ENCODE measurements around the gene TAS2R40. TPM values are rescaled to one million over a fixed set of nuclear protein-coding genes. Genes with fewer than 3 reads are reported as not detected.
"Not testable (repeated sequence)": the region's sequence is repeated elsewhere in the genome, so short reads cannot be mapped to it uniquely, and the experiment has no call there.

TAS2R40 gene
- not detected for polyA plus RNA-seq (ENCODE audit: insufficient read length in 4 of 4)

- no peak for DNase-seq (ENCODE audit: low read depth in 4 of 4, low spot score in 3 of 4)
These were observed at the start of gene TAS2R40 for GRCh38 chr7:143221737-143222136. TSS of gene TAS2R40 (plus strand) at chr7:143222037. CDS start at chr7:143222079, 42 bp downstream.

DNA sequence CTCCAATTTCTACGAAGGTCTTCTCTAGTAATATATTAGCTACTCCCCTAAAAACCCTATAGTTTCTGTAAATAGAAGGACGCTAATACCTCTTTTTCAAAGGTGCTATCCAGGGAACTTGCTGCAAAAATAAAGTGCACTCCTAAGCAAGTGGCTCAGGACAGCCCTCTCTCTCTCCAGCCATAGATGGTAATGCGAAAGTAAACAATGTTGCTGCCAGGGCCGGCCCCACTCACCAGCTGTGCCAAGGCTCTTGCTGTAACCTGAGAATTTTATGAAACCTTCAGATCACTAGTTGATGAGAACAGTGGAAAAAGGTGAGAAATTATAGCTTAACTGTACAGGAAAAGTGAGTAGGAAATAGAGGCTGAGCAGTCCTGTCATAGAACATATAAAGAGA lies 49.5 kb upstream of the TAS2R40 start:
- DNase-seq (ENCODE audit: low read depth in 4 of 4, low spot score in 3 of 4), result no peak

DNA sequence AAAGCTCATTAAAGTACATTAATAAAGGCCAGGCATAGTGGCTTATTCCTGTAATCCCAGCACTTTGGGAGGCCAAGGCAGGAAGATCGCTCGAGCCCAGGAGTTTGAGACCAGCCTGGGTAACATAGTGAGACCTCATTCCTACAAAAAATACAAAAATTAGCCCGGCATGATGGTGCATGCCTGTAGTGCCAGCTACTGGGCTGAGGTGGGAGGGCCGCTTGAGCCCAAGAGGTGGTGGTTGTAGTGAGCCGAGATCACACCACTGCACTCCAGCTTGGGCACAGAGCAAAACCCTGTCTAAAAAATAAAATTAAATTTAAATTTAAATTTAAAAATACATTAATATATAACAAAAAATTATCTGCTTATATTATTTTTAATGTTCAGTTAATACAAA lies 45.7 kb upstream of the TAS2R40 start:
- DNase-seq (ENCODE audit: low read depth in 4 of 4, low spot score in 3 of 4), result no peak

GRCh38 chr7:143177374-143178119 lies 44.3 kb upstream of the TAS2R40 start:
- DNase-seq (ENCODE audit: low read depth in 4 of 4, low spot score in 3 of 4), result no peak

DNA sequence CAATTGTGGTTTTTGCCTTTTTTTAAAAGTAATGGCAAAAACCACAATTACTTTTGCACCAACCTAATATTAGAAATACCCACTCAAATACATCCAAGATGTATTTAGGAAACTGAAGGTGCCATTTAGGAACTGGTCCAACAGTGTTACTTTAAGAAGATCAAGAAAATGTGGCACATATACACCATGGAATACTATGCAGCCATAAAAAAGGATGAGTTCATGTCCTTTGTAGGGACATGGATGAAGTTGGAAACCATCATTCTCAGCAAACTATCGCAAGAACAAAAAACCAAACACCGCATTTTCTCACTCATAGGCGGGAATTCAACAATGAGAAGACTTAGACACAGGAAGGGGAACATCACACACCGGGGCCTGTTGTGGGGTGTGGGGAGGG lies 41.1 kb upstream of the TAS2R40 start:
- DNase-seq (ENCODE audit: low read depth in 4 of 4, low spot score in 3 of 4), result not testable (repeated sequence)

DNA sequence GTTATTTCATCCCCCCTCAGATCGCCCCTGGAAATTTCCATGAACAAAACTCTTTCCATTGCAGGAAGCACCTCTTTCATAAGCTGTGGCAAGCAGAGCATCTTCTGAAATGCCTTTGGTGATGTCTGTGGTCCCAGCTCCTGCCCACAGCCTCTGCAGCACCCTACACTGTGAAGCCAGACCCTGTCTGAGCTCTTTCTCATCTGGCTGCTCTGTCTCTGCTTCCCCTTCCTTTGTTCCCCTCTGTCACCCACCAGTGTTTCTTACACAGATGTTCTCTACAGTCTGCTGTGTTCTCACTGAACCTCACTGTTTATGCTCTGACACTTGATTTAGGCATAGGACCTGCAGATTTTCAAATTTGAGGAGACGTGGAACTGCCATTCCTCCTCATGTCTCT lies 40.5 kb upstream of the TAS2R40 start:
- no peak for DNase-seq (ENCODE audit: low read depth in 4 of 4, low spot score in 3 of 4)

- no peak for DNase-seq (ENCODE audit: low read depth in 4 of 4, low spot score in 3 of 4)
These were observed 38.8 kb upstream of the TAS2R40 start, which contains the start of gene TAS2R39 for GRCh38 chr7:143183024-143183423. TSS of gene TAS2R39 (plus strand) at chr7:143183419. CDS start at chr7:143183419, 0 bp downstream.

DNA sequence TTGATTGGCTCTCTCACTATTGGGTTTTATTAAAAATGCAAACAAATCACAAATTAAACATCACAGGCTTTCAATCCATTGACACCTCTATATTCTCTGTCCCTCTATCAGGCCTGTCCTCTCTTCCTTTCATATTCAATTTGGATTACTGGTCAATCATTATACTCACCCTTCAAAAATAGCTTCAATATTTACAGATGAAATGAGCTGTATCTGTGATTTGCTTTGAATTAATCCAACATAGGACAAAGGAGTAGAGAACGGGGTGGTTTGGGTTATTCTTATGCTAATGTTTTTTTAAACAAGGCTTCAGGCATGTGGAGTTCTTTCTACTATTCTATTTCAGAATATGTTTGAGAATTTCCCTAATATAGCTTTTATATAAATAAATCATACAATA lies 36.3 kb upstream of the TAS2R40 start:
- no peak for DNase-seq (ENCODE audit: low read depth in 4 of 4, low spot score in 3 of 4)

GRCh38 chr7:143188994-143189393 lies 32.8 kb upstream of the TAS2R40 start:
- DNase-seq (ENCODE audit: low read depth in 4 of 4, low spot score in 3 of 4), result no peak

GRCh38 chr7:143193880-143194279 lies 28.0 kb upstream of the TAS2R40 start:
- DNase-seq (ENCODE audit: low read depth in 4 of 4, low spot score in 3 of 4), result no peak

DNA sequence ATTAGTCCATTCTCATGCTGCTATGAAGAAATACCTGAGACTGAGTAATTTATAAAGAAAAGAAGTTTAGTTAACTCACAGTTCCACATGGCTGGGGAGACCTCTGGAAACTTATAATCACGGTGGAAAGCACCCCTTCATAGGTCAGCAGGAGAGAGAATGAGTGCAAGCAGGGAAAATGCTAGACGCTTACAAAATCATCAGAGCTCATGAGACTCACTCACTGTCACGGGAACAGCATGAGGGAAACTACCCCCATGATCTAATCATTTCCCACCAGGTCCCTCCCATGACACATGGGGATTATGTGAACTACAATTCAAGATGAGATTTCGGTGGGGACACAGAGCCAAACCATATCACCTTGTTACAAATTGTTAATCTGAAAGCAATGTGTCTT lies 22.8 kb upstream of the TAS2R40 start:
- DNase-seq (ENCODE audit: low read depth in 4 of 4, low spot score in 3 of 4), result no peak

DNA sequence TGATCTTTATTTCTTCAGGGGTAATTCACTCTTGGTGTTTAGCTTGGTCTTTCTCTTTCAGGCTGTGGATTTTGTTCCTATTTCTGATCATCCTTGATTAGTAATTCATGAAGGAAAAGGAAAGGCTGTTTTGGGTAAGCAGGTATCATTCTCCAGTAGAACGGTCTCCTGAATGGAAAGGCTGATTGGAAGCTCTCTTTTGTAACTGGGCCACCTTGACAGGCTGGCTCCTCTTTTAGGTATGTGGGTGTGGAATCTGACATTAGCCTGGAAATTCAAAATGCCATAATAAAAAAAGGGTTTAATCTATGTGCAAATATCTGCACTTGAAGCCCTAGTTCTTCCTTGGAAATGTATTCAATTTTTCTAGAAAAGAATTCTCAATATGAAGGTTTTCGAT lies 19.7 kb upstream of the TAS2R40 start:
- DNase-seq (ENCODE audit: low read depth in 4 of 4, low spot score in 3 of 4), result no peak

- DNase-seq (ENCODE audit: low read depth in 4 of 4, low spot score in 3 of 4), result no peak
These were observed 18.5 kb upstream of the TAS2R40 start for GRCh38 chr7:143203386-143203785.

DNA sequence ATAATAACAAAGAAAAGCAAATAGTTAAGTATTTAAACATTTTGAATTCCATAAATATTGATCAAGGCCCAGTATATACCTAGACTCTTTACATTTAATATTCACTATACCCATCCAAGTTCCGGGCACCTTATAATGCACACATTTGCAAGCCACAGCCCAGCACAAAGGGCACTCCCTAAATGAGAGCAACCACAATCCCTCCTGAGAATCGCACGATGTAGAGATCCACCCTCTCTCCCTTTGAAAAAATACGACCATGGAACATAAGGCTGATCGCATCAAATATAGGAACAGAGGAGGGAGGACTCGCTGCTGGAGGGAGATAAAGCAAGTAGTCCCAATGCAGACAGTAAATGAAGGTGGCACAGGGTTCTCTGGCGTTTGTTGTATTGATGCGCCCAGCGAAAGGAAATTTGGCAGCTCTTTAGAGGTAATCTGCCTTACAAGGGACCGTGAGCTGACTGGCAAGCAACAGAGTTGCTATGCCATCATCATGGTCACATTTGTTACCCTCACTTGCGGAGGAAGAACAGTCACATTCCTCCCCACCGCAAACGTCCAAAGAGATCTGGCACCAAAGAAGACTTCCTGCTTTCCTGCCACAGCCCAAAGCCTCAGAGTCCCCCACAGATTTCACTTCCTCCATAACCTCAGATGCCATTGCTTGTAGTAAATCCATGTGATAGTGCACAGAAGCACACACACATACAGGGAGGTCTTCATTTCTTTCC lies 16.1 kb upstream of the TAS2R40 start:
- DNase-seq (ENCODE audit: low read depth in 4 of 4, low spot score in 3 of 4), result no peak

DNA sequence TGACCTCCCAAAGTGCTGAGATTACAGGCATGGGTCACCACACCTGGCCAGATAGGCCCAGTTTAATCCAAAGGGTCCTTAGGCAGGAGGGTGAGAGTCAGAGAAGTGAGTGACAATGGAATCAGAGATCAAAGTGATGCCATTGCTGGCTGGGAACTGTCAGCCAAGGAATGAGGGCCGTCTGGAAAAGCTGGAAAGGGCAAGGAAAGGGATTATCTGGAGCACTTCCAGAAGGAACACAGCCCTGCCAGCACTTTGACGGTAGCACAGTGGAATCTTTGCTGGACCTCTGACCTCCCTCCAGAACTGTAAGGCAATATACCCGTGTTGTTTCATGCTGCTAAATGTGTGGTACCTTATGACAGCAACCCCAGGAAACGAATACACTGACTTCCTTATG lies 11.3 kb upstream of the TAS2R40 start:
- no peak for DNase-seq (ENCODE audit: low read depth in 4 of 4, low spot score in 3 of 4)

GRCh38 chr7:143213478-143213877 lies 8.4 kb upstream of the TAS2R40 start:
- DNase-seq (ENCODE audit: low read depth in 4 of 4, low spot score in 3 of 4), result not testable (repeated sequence)

GRCh38 chr7:143214789-143215679 lies 6.8 kb upstream of the TAS2R40 start:
- DNase-seq (ENCODE audit: low read depth in 4 of 4, low spot score in 3 of 4), result peak; percentile 47 to 65 (median 56)

DNA sequence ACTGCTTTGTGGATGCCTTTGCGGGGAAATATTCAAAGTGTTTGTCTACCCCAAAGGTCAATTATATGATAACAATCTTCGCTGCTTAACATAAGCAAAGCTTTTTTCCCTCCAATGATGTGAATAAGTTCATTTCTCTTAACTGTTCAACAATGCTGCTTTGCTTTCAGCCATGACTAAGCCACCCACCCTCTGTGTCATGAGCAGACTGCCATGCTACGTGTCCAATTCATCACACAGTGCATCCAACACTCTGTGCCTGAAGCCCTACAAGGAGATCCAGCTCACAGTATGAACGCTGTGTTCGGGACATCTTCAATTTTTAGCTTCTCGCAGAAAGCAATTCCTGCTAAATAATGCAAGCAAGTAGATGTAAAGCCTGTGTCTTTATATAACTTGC lies 5.7 kb upstream of the TAS2R40 start:
- no peak for DNase-seq (ENCODE audit: low read depth in 4 of 4, low spot score in 3 of 4)

GRCh38 chr7:143216686-143217085 lies 5.2 kb upstream of the TAS2R40 start:
- DNase-seq (ENCODE audit: low read depth in 4 of 4, low spot score in 3 of 4), result no peak

GRCh38 chr7:143217806-143218205 lies 4.0 kb upstream of the TAS2R40 start:
- no peak for DNase-seq (ENCODE audit: low read depth in 4 of 4, low spot score in 3 of 4)

DNA sequence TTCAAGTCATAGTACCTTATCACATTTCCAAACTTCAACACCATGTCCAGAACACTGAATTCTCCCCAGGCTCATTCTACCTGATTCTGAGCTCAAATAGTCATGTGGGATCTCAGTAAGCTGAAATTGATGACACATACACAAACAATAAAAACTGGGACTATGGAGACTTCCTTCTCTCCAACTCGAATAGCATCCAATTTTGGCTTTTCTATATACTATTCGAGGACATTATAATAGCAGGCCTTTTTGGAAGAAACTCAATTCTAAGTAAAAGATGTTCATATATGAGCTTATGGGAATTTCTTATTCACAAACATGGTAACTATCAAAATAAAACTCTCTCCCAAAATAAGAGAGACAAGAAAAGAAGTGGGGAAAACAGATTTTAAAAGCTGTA lies 551 bp upstream of the TAS2R40 start:
- DNase-seq (ENCODE audit: low read depth in 4 of 4, low spot score in 3 of 4), result no peak

All from left renal pelvis (tissue), 4 donors.